Stimulated activated naive CD4-positive, alpha-beta T cell (primary cell): Measurements from ENCODE around the gene REEP1.

ENCODE experiments used
- DNase-seq, 6 experiments: peaks; one replicate each; lab custom pipeline; 2025; lab: John Stamatoyannopoulos, UW

REEP1 gene, protein sequence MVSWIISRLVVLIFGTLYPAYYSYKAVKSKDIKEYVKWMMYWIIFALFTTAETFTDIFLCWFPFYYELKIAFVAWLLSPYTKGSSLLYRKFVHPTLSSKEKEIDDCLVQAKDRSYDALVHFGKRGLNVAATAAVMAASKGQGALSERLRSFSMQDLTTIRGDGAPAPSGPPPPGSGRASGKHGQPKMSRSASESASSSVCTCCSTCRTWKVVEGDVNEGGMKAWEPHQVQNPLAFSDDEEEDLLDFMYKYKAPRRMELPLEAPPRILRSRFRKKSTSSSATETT

DNA sequence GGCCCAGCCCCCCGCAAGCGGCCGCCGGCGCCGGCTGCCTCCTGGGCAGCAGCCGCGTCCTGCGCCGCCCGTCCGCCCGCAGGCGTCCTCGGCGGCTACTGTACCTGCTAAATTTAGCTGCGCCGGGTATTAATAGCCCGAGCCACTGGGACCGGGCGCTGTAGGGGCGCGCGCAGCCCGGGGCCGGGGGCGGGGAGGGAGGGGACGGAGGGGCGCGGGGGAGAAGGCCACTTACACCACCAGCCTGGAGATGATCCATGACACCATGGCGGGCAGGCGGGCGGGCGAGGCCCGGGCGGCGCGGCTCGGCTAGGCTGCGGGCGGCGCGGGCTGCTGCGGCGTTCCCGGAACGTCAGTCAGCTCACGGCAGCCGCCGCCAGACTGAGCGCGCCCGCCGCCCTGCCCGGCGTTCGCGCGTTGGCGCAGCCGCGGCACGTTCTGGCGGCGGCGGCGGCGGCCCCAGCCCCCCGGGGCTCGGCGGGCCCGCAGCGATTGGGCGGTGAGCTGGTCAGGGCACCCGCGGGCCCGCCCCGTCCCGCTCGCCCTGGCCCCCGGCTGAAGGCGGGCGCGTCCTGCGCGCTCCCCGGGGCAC is at the start of gene REEP1:
Gene REEP1 (minus strand): TSS at position 383 of the 592 bp plus-strand sequence. CDS start 116 bp downstream, at position 267.
- peak in 1 of 6 experiments; percentile 18 for DNase-seq

DNA sequence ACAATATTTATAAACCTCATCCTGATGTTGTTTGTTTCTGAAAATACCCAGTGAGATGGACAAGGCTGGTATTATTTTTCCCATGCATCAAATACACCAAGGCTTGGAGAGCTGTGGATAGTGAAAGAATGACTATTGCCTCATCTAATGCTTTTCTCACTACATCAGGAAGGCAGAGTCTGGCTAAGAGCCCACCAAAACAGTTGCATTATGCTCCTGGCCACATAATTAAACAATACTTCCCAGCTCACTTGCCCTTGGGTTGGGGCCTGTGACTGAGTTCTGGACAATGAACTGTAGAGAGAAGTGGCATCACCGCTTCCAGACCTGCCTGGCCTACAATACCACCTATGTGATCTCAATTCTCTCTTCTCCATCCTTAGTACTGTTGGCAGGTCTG is 46.4 kb upstream of the REEP1 start:
- DNase-seq = no peak

DNA sequence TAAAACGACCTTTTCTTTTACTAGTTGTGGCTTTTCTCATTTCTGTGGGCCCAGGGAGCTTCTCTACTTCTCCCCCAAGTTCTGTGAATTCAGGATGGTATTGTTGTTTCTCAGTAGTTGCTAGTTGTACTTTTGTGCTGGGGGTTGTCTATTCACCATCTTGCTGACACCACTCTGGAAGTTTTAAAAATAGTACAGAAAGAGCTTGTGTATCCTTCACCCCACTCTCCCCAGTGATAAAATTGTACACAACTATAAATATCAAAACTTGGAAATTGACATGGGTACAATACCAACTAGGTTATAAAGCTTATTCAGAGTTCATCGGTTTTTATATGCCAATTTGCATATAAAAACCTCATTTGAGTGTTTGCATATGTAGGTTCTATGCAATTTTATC is 45.3 kb upstream of the REEP1 start:
- no peak for DNase-seq

GRCh38 chr2:86382108-86382507 is 44.7 kb upstream of the REEP1 start:
- no peak for DNase-seq

DNA sequence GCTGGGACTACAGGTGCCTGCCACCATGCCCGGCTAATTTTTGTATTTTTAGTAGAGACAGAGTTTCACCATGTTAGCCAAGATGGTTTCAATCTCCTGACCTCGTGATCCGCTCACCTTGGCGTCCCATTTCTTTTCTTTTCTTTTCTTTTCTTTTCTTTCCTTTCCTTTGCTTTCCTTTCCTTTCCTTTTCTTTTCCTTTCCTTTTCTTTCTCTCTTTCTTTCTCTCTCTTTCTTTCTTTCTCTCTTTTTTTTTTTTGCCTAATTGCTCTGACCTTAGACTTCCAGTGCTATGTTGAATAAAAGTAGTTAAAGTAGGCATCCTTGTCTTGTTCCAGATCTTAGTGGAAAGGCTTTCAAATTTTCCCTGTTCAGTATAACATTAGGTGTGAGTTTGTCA is 41.0 kb upstream of the REEP1 start:
- DNase-seq = no peak

- no peak for DNase-seq
Measured at GRCh38 chr2:86375623-86376022, 38.2 kb upstream of the REEP1 start.

DNA sequence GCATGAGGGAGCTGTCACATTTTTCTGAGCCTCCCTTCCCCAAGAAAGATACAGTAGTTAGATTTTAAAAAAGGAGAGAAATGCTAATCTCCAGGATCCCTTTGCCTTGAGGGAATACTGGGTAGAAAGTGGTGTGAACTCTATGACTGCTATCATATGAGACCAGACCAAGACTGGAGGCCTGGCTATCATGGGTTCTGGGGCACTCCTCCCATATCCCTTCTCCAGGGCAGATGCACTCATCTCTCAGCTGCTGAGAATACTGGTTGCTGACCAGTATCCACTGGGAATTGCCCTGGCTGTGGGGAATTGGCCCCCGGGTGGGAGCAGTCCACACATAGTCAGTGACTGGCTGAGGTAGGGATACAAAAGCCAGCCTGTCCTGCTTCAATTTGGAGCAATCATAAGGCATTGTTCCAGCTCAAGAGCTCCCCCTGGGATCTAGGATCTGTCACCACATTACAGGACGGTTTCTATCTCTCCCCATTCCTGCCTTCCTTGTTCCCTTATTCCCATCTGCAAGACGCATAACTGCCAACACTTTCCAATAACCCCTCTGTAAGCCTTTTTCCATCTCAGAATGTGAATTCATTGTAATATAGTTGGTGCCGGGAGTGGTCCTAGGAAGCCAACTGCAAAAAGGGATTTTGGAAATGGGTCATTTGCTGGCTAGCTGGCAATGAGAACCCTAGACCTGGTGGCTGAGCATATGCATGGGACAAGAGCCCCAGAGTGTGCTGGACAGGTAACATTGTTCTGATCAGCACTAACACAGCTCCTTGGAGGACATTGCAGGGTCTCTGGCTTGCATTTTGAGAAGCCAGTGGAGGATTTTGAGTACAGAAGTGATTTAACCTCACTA is 35.4 kb upstream of the REEP1 start:
- no peak for DNase-seq

- DNase-seq = no peak
Measured at GRCh38 chr2:86372133-86372532, 34.7 kb upstream of the REEP1 start.

- DNase-seq = peak in 1 of 6 experiments; percentile 19
Measured at GRCh38 chr2:86371527-86371926, 34.1 kb upstream of the REEP1 start.

DNA sequence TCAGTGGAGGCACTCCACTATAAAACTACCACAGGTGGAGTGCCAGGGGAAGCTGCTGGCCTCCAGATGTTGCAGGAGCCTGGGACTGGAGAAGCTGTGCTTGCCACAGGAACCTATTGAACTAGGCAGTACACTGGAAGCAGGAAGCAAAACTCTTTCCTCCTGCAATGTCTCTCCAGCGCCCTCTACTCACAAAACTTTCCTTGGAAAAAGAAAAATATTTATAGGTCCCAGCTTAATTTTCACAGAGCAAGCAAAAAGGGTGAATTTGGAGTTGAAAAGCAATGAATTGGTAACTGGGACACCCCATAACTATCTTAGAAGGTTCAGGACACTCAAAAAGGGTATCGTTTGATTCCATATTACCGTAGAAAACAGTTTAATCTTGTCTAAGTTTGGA is 33.2 kb upstream of the REEP1 start:
- DNase-seq = no peak

GRCh38 chr2:86368161-86368824 is 30.9 kb upstream of the REEP1 start:
- DNase-seq = peak; percentile 12 to 53 (median 36)

GRCh38 chr2:86367499-86367777 is 30.0 kb upstream of the REEP1 start:
- no peak for DNase-seq

- DNase-seq = no peak
Measured at GRCh38 chr2:86366651-86367498, 29.4 kb upstream of the REEP1 start.

GRCh38 chr2:86364894-86365293 is 27.5 kb upstream of the REEP1 start:
- DNase-seq = no peak

DNA sequence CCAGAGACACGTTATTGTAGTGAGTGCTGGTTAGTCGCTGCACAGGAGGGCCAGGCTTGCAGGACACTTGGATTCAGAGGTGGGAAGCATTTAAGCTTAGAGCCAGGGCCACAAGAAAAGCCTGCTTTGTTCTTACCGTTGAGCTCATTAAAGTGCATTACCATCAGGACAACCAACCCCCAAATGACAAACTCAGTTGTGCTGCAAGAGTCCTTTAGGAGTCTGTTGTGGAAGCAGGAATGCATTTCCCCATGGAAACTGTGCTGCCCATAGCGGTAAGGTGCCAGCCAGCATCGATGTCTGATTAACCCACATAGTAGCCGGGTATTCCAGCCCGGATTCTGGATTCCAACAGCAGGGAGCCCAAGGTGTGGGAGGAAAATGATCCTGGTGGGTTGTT is 23.4 kb upstream of the REEP1 start:
- DNase-seq = no peak

- DNase-seq = no peak
Measured at GRCh38 chr2:86358957-86359356, 21.5 kb upstream of the REEP1 start.

GRCh38 chr2:86357392-86357963 is 20.1 kb upstream of the REEP1 start:
- no peak for DNase-seq

GRCh38 chr2:86352727-86353221 is 15.3 kb upstream of the REEP1 start:
- no peak for DNase-seq

- DNase-seq = no peak
Measured at GRCh38 chr2:86352137-86352726, 14.8 kb upstream of the REEP1 start.

DNA sequence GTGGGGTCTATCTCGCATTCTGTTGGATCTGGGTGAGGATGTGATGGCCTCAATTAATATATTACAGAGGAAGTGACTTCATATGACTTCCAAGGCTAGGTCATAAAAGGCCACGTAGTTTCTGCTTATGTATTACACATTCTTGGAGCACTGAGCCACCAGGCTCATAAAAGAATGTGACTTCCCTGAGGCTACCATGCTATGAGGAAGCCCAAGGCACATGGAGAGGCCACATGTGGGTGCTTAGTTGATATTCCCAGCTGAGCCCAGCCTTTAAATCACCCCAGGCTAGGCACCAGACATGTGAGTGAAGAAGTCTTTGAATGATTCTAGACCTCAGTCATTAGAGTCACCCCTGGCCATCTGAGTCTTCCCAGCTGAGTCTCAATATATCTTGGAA is 13.3 kb upstream of the REEP1 start:
- DNase-seq = no peak

DNA sequence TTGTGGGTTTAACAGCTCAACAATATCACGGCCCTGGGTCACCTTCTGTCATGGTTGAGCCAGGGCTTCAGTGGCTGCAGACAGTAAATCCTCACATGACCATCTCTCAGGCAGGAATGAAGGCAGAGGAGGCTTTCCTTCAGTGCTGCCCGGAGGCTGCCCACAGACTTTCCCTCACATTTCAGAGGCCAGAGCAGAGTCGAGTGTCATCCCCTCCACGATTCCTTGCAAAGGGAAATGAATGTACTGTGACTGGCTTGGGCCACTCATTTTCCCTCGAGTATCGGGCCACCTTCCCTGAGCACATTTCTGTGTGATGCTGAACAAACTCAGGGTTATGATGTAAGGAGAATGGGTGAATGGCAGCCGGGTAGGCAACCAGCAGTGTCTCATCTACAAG is 10.0 kb upstream of the REEP1 start:
- DNase-seq = no peak
